HCT116 (cell line): ENCODE results near the gene TK2. TPM values are rescaled to one million over a fixed set of nuclear protein-coding genes. Genes with fewer than 3 reads are reported as not detected.

Experiments
- ATAC-seq: fragments of 200-7000 bp; cut with Tn5 transposase; 2 replicates; pipeline ENCODE4 v1.9.1; 2020; ENCODE audit warnings: mild to moderate bottlenecking, moderate library complexity
- BruUV-seq: library from RNA; stranded (reverse); fragments of 400-500 nt; replicated peaks from 2 replicates; lab custom pipeline; 2021; lab: Mats Ljungman, UMichigan
- CTCF ChIA-PET: fragments of 300-600 bp; sonication (Branson Sonifier 250); formaldehyde crosslinking; loops from one replicate; lab custom pipeline; 2021; ENCODE audit warnings: antibody characterized with exemption; lab: Charles Lee
- POLR2A ChIA-PET: fragments of 300-600, 350-600 bp; sonication (Branson Sonifier 250); formaldehyde crosslinking; loops from one replicate; lab custom pipeline; 2021; ENCODE audit warnings: antibody characterized with exemption; lab: Charles Lee
- RAD21 ChIA-PET, 2 experiments: fragments of 300-600 bp; sonication (Branson Sonifier 250); formaldehyde crosslinking; loops; one replicate each; lab custom pipeline; 2023; ENCODE audit warnings: low total read pairs in 2 of 2; ENCODE audit not compliant: uncharacterized antibody in 2 of 2, unreplicated experiment in 2 of 2, low non-redundant PET in 1 of 2; lab: Charles Lee
- DNase-seq: peaks from one replicate; pipeline ENCODE4 v3.0.0-alpha.2; 2010; ENCODE audit warnings: low read depth, low spot score
- H2AFZ ChIP-seq: fragments of 200-600 bp; shearing (Covaris generic), sonication (generic); 2 replicates; pipeline ENCODE4 v1.6.1; 2017; ENCODE audit warnings: low read depth, mixed run types, mixed read lengths, antibody characterized with exemption, low read length; ENCODE audit not compliant: poor library complexity, severe bottlenecking
- H3K27ac ChIP-seq: 2 replicates; pipeline ENCODE4 v1.5.1; 2012; ENCODE audit warnings: low read depth, low read length
- H3K27me3 ChIP-seq: fragments of 200-600 bp; sonication (generic); 2 replicates; pipeline ENCODE4 v1.6.1; 2016; ENCODE audit warnings: mixed run types, low read length, mixed read lengths; ENCODE audit not compliant: insufficient read depth
- H3K36me3 ChIP-seq, 2 experiments: fragments of 200-500 bp in 1 of 2; fragments of 200-600 bp in 1 of 2; sonication (Bioruptor generic) in 1 of 2; sonication (generic) in 1 of 2; 2 replicates each; pipeline versions ENCODE4 v1.5.1 to v1.6.1; 2014 to 2016; ENCODE audit warnings: low read length in 2 of 2, inconsistent platforms in 1 of 2, mixed read lengths in 1 of 2, mixed run types in 1 of 2; ENCODE audit not compliant: insufficient read depth in 2 of 2, control insufficient read depth in 1 of 2
- H3K4me1 ChIP-seq, 2 experiments: fragments of 200-600 bp in 1 of 2; sonication (generic) in 1 of 2; 2 replicates each; pipeline versions ENCODE4 v1.5.1 to v1.6.1; 2012 to 2017; ENCODE audit warnings: low read length in 2 of 2, inconsistent platforms in 1 of 2, mild to moderate bottlenecking in 1 of 2, mixed read lengths in 1 of 2, mixed run types in 1 of 2, moderate library complexity in 1 of 2; ENCODE audit not compliant: insufficient read depth in 2 of 2, control insufficient read depth in 1 of 2
- H3K4me2 ChIP-seq: fragments of 200-600 bp; sonication (generic); 2 replicates; pipeline ENCODE4 v1.6.1; 2017; ENCODE audit warnings: mixed run types, low read length, mixed read lengths
- H3K4me3 ChIP-seq, 2 experiments: fragments of 200-600 bp in 1 of 2; sonication (generic) in 1 of 2; replicated peaks in 1 of 2; 2 replicates each; pipeline ENCODE4 v1.5.1; 2011 to 2016; ENCODE audit warnings: low read length in 2 of 2, control low read depth in 1 of 2, low read depth in 1 of 2, mild to moderate bottlenecking in 1 of 2, mixed read lengths in 1 of 2, mixed run types in 1 of 2
- H3K79me2 ChIP-seq: fragments of 200-600 bp; sonication (generic); 2 replicates; pipeline ENCODE4 v1.6.1; 2017; ENCODE audit warnings: mild to moderate bottlenecking, mixed run types, low read length, moderate library complexity, mixed read lengths; ENCODE audit not compliant: insufficient read depth
- H3K9ac ChIP-seq: fragments of 200-600 bp; sonication (generic); 2 replicates; pipeline ENCODE4 v1.6.1; 2016; ENCODE audit warnings: low read length, mixed read lengths
- H3K9me2 ChIP-seq: fragments of 200-600 bp; sonication (generic), shearing (Covaris generic); 2 replicates; pipeline ENCODE4 v1.6.1; 2017; ENCODE audit warnings: mixed run types, mild to moderate bottlenecking, moderate library complexity; ENCODE audit not compliant: insufficient read depth
- H3K9me3 ChIP-seq, 2 experiments: fragments of 200-500 bp in 1 of 2; fragments of 200-600 bp in 1 of 2; sonication (Bioruptor generic) in 1 of 2; sonication (generic) in 1 of 2; 2 replicates each; pipeline ENCODE4 v1.6.1; 2014 to 2017; ENCODE audit warnings: low read length in 2 of 2, mixed read lengths in 2 of 2, inconsistent platforms in 1 of 2, low read depth in 1 of 2, mild to moderate bottlenecking in 1 of 2, mixed run types in 1 of 2, moderate library complexity in 1 of 2; ENCODE audit not compliant: control insufficient read depth in 1 of 2, insufficient read depth in 1 of 2
- H4K20me1 ChIP-seq: fragments of 200-600 bp; sonication (generic), shearing (Covaris generic); 2 replicates; pipeline ENCODE4 v1.6.1; 2017; ENCODE audit warnings: mixed run types, mild to moderate bottlenecking, moderate library complexity; ENCODE audit not compliant: insufficient read depth
- ATF3 ChIP-seq: IDR thresholded peaks from 2 replicates; pipeline ENCODE4 v1.6.1; 2012
- CTCF ChIP-seq, 3 experiments: fragments of 200-600 bp in 1 of 3; sonication (generic) in 1 of 3; IDR thresholded peaks in 2 of 3; conservative IDR thresholded peaks in 1 of 3; 2 replicates each; pipeline ENCODE4 v1.5.1; 2012 to 2017; ENCODE audit warnings: low read depth in 2 of 3, low read length in 2 of 3, antibody characterized with exemption in 1 of 3, borderline replicate concordance in 1 of 3, control low read depth in 1 of 3, mild to moderate bottlenecking in 1 of 3, mixed read lengths in 1 of 3, mixed run types in 1 of 3, moderate library complexity in 1 of 3; ENCODE audit not compliant: insufficient read depth in 1 of 3
- ELF1 ChIP-seq: IDR thresholded peaks from 2 replicates; pipeline ENCODE4 v1.6.1; 2012; ENCODE audit warnings: low read depth, borderline replicate concordance
- EZH2 ChIP-seq: fragments of 200-600 bp; sonication (generic); IDR thresholded peaks from 2 replicates; pipeline ENCODE4 v1.6.1; 2017; ENCODE audit warnings: antibody characterized with exemption, mixed run types
- EZH2phosphoT487 ChIP-seq: fragments of 200-600 bp; IDR thresholded peaks from 2 replicates; pipeline ENCODE4 v1.6.1; 2018; ENCODE audit warnings: antibody characterized with exemption, borderline replicate concordance
- FOSL1 ChIP-seq: IDR thresholded peaks from 2 replicates; pipeline ENCODE4 v1.6.1; 2012; ENCODE audit warnings: low read depth
- JUND ChIP-seq: IDR thresholded peaks from 2 replicates; pipeline ENCODE4 v1.6.1; 2012
- MAX ChIP-seq: IDR thresholded peaks from 2 replicates; pipeline ENCODE4 v1.6.1; 2012
- POLR2AphosphoS5 ChIP-seq: IDR thresholded peaks from 2 replicates; pipeline ENCODE4 v1.6.1; 2011; ENCODE audit warnings: mild to moderate bottlenecking, low read depth, low read length, moderate library complexity
- RAD21 ChIP-seq: IDR thresholded peaks from 2 replicates; pipeline ENCODE4 v1.6.1; 2012; ENCODE audit warnings: low read depth, mild to moderate bottlenecking
- REST ChIP-seq: IDR thresholded peaks from 2 replicates; pipeline ENCODE4 v1.6.1; 2012; ENCODE audit warnings: low read depth
- SP1 ChIP-seq: IDR thresholded peaks from 2 replicates; pipeline ENCODE4 v1.6.1; 2012; ENCODE audit warnings: low read depth
- SRF ChIP-seq: IDR thresholded peaks from 2 replicates; pipeline ENCODE4 v1.6.1; 2012; ENCODE audit warnings: low read depth
- TCF7L2 ChIP-seq: IDR thresholded peaks from 2 replicates; pipeline ENCODE4 v1.7.0; 2011; ENCODE audit warnings: borderline replicate concordance, inconsistent platforms; ENCODE audit not compliant: insufficient read depth, insufficient read length; ENCODE audit errors: extremely low read depth
- YY1 ChIP-seq: IDR thresholded peaks from 2 replicates; pipeline ENCODE4 v1.6.1; 2011; ENCODE audit warnings: low read length, low read depth, moderate library complexity, mild to moderate bottlenecking; ENCODE audit not compliant: insufficient replicate concordance; ENCODE audit errors: extremely low read depth
- ZBTB33 ChIP-seq: IDR thresholded peaks from 2 replicates; pipeline ENCODE4 v1.6.1; 2011; ENCODE audit warnings: mild to moderate bottlenecking, low read length, moderate library complexity; ENCODE audit not compliant: insufficient replicate concordance; ENCODE audit errors: extremely low read depth
- ZNF274 ChIP-seq: fragments of 200-500 bp; sonication (Bioruptor generic); IDR thresholded peaks from 2 replicates; pipeline ENCODE4 v1.6.1; 2014; ENCODE audit warnings: mild to moderate bottlenecking, low read depth, low read length, inconsistent platforms
- intact Hi-C: fragments of 100-400 bp; cut with micrococcal nuclease; formaldehyde crosslinking; loops from 2 replicates; pipeline ENCODE4 v1.10.0; 2022
- total RNA-seq: library from RNA; stranded (reverse); gene quantifications from one replicate; pipeline ENCODE4 v1.2.1, GENCODE V29; 2021; ENCODE audit not compliant: unreplicated experiment

TK2 gene
- total RNA-seq, 1 experiment from 2014 or later = 15.4 TPM

- POLR2A ChIA-PET = interaction anchor here (1.3 to 1.8 kb wide), 2 partner anchors 69 to 72 kb away, joined by 6 to 10 read pairs; no protein-coding TSS in a partner anchor
- no TSS peak for BruUV-seq
- H3K36me3 ChIP-seq = no peaks in the 10 kb centered on the region
- H3K4me3 ChIP-seq = no peak overlapping the region
- RAD21 ChIA-PET = interaction anchor here (2.0 to 2.2 kb wide), 2 partner anchors 70 kb away, joined by 12 to 13 read pairs; no protein-coding TSS in a partner anchor
- H3K27me3 ChIP-seq = no peaks in the 10 kb centered on the region
- no peak for ATAC-seq
- H4K20me1 ChIP-seq = no peaks in the 10 kb centered on the region
- peaks cover 22 to 26% of the 10 kb centered on the region in 2 experiments for H3K4me1 ChIP-seq
- H3K9me3 ChIP-seq = no peaks in the 10 kb centered on the region
- no peaks in the 10 kb centered on the region for H3K9me2 ChIP-seq
- H3K27ac ChIP-seq = no peak overlapping the region
- CTCF ChIA-PET = interaction anchor here (0.8 to 3.5 kb wide), 6 partner anchors 33 to 112 kb away, joined by 3 to 44 read pairs (median 4); no protein-coding TSS in a partner anchor
- intact Hi-C loops = no loop called here
- TF ChIP-seq SRF (no peak), ATF3 (no peak), ZBTB33 (no peak), POLR2AphosphoS5 (no peak), EZH2 (no peak), YY1 (no peak), FOSL1 (no peak), MAX (no peak), ELF1 (no peak), CTCF (IDR thresholded peaks at IDR 0.05 in 2 of 3, conservative IDR thresholded peaks at IDR 0.05 in 1 of 3; ENCODE audit: borderline replicate concordance in 1 of 3, insufficient read depth in 1 of 3, low read depth in 2 of 3, low read length in 2 of 3) (no peak), REST (no peak), JUND (no peak), ZNF274 (no peak), TCF7L2 (no peak), RAD21 (no peak), SP1 (no peak), EZH2phosphoT487 (no peak)
- TF ChIP-seq, all 23 proteins: peak for 0
- H3K79me2 ChIP-seq = no peaks in the 10 kb centered on the region
- H3K4me2 ChIP-seq = no peak overlapping the region
- no peak for DNase-seq
- no peak overlapping the region for H3K9ac ChIP-seq
- H2AFZ ChIP-seq = no peak overlapping the region
These were observed 72.8 kb downstream of the TK2 start for GRCh38 chr16:66477028-66477515.
